ENCODE results near the gene BYSL.

The BYSL gene

GRCh38 chr6:41914869-41915530 lies 6.3 kb upstream of the BYSL start:
- no peak for DNase-seq (ENCODE audit: low read depth in 2 of 2)

GRCh38 chr6:41917528-41917927 lies 3.8 kb upstream of the BYSL start:
- no peak for DNase-seq (ENCODE audit: low read depth in 2 of 2)

DNA sequence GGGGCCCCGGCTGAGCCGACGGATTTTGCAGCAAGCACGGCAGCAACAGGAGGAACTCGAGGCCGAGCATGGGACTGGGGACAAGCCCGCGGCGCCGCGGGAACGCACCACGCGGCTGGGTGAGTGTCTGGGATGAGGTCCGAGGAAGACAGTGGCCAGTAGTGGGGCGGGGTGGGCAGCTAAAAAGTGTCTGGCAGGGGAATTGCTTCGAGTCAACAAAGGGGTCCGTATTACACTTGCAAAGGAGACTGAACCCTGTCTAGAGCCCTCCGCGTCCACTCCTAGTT lies 356 bp downstream of the BYSL start:
- DNase-seq (ENCODE audit: low read depth in 2 of 2), result no peak

DNA sequence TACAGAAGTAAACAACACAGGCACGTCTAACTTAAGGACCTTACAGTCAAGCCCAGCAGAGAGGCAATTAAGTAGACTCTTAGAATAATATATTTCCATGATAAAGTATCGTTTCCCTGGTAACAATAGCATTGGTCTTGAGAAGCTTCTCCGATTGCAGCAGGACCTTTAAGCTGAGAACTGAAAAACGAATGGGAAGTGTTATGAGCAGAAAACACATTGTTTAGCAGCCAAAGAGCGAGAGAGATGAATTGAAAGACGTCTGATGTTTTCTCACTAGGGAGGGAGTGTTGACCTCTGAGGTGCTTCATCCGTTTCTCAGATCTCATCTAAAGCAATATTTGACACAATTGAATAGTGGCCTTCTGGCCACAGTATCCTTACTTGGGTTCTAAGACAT lies 855 bp downstream of the BYSL start:
- DNase-seq (ENCODE audit: low read depth in 2 of 2), result no peak

- no peak for DNase-seq (ENCODE audit: low read depth in 2 of 2)
Measured at GRCh38 chr6:41927253-41927652, 6.0 kb downstream of the BYSL start.

- DNase-seq (ENCODE audit: low read depth in 2 of 2), result no peak
Measured at GRCh38 chr6:41929924-41930323, 8.6 kb downstream of the BYSL start.

DNA sequence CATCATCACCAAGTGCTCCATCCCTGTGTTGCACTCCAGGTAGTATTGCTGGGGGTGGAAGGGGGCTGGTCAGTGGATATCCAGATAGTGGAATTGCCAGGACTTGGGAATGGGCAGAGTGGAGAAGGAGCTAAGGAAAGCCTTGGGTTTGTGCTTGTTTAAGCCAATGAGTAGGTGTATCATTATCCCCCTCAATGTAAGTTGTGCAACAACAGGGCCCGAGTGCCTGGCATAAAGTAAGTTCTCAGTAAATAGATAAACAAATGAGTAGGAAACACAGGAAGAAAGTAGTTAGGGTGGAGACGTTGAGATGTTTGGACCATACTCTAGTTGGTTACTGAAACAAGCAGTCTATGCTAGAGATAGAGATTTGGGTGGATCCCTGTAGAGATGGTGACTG lies 10.5 kb downstream of the BYSL start:
- DNase-seq (ENCODE audit: low read depth in 2 of 2), result no peak

DNA sequence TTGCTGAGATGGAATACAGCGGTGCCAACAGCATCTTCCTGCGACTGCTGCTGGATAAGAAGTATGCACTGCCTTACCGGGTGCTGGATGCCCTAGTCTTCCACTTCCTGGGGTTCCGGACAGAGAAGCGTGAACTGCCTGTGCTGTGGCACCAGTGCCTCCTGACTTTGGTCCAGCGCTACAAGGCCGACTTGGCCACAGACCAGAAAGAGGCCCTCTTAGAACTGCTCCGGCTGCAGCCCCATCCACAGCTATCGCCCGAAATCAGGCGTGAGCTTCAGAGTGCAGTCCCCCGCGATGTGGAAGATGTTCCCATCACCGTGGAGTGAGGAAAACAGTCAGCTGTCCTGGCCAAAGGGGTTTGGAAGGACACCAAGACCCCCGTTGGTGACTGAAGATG lies 11.1 kb downstream of the BYSL start:
- DNase-seq (ENCODE audit: low read depth in 2 of 2), result no peak

DNA sequence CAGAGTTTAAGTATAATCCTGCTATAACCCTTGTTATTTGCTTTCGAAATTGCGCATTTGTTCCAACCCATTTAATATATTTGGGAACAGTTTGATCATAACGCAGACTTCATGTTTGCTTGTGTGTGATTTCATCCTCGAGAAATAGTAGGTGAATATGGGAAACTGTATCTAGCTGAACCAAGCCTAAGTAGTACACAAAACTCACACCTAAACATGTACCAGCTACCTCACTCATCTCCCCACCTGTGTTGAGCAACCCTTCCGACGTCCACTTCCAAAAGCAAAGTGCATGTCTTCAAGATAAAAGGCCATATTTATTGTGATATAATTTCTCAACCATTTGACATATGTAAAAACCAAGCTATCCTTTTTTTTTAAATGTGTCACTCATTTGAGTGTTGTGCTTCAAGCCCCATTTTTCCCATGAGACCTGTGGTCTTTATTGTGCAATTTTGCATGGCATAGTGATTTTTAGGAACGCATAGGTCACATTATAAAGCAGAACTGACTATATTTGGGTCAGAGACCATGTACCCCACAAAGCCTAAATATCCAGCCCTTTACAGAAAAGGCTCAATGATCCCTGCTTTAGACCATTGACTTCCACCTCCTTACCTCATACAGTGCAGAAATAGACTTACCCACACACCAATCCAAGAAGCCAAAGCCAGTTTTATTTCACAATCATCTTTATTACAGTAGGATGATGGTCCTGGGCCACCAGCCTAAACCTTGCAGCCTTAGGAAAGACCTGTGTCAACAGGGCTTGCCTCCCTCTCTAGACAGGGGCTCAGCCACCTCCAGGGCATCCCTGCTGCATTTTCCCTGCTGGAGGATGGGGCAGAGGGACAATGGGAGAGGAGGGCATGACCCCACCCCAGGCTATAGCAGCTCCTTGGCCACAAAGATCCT lies 13.2 kb downstream of the BYSL start:
- no peak for DNase-seq (ENCODE audit: low read depth in 2 of 2)

- no peak for DNase-seq (ENCODE audit: low read depth in 2 of 2)
Measured at GRCh38 chr6:41935193-41935574, 13.9 kb downstream of the BYSL start.

- DNase-seq (ENCODE audit: low read depth in 2 of 2), result no peak
Measured at GRCh38 chr6:41935685-41936072, 14.4 kb downstream of the BYSL start.

- DNase-seq (ENCODE audit: low read depth in 2 of 2), result peak; percentile 45 to 53
Measured at GRCh38 chr6:41936073-41936837, 15.0 kb downstream of the BYSL start.

GRCh38 chr6:41937472-41937860 lies 16.2 kb downstream of the BYSL start:
- DNase-seq (ENCODE audit: low read depth in 2 of 2), result no peak

- DNase-seq (ENCODE audit: low read depth in 2 of 2), result no peak
Measured at GRCh38 chr6:41937861-41938574, 16.7 kb downstream of the BYSL start.

GRCh38 chr6:41938590-41939175 lies 17.4 kb downstream of the BYSL start:
- DNase-seq (ENCODE audit: low read depth in 2 of 2), result no peak

- DNase-seq (ENCODE audit: low read depth in 2 of 2), result no peak
Measured at GRCh38 chr6:41939176-41939847, 18.0 kb downstream of the BYSL start.

DNA sequence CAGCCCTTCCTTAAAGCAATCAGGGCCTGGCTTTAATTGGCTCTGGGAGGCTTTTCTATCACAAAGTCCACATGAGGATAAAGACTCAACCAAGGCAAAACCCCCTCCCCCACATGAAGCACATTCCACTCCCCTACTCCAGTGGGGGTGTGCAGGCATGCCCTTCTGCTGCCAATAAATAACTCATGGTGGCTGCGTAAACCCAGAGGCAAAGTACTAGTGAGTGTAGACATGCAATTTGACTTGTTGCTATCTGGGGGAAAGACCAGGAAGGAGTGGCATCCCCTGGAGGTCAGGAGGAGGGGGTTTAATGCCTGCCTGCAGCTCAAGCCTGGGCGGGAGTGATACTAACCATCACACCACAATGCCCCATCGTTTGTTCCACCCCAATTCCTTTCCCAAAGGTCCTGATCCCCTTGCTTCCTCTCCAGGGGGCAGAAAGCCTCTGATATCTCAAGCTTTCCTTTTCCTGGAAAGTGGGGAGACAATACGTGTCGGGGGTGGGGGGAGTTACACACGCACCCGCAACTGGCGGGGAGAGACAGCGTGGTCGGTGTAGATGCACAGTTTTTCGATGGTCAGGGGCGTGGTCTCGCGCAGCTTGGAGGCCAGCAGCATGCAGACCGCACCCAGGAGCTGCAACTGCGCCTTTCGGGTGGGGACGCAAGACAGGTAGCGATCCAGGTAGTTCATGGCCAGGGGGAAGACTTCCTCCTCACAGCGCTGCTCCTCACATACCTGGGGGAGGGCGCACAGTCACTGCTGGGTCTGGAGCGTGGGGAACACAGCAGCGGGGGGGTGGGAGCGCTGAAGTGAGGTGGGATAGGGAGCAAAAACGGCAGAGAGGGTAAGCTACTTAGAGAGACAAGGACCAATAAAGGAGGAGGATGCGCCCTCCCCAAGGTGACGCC lies 18.8 kb downstream of the BYSL start:
- no peak for DNase-seq (ENCODE audit: low read depth in 2 of 2)

DNA sequence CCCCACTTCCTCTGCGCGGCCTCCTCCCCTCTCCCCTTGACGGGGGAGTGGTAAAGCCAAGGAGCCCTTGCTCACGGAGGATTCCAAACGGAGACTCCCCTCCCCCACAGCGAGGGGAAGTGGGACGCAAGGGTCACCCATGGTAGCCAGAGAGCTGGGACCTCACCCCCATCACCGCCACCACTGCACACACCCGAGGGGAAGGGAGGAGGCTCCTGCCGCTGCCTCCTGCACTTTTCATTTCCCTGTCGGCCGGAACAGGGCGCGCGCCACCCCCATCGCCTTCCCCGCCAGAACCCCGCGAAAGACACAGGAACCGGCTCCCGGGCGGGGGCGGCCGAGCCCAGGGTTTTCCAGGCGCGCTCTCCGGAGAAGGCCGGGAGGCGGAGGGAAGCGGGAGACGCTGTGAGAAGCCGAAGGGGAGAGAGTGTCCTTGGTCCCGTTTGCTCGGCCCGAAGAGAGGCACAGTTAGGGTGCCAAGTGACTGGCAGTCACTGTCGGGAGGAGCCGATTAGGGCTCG lies 19.5 kb downstream of the BYSL start:
- peak in 1 of 2 donors; percentile 29 for DNase-seq (ENCODE audit: low read depth in 2 of 2)

DNA sequence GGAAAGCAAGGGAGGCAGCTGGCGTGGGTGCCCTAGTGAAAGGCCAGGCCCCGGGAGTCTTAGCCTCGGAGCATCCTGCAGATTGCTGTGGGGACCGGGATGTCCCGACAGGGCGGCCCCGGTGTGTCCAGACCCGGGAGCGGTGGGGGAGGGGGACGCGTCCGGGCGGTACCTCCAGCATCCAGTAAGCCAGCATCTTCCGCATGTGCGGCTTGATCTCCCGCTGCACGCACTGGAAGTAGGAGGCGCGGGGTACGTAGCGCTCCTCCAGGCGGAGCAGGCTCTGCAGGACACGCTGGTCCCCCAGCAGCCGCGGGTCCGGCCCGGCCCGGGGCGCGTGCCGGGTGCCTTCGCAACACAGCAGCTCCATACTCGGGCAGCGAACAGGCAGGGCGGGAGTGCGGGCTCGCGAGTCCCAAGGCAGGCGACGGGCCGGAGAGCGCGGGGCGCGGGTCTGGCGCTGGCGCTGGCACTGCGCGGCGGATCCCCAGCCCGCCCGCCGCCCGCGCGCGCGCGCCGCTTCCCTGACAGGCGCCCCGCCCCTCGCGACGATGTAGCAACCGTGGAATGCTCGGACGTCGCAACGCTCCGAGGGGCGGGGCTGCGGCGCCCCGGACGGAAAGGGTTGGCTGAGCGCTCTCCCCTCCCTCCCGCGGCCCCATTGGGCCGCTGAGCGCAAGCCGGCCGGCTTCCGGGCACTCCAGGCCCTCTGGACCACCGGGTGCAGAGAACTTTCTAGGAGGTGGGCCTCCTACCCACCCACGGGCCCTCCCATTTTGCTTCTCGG lies 20.2 kb downstream of the BYSL start, which contains the start of gene CCND3:
TSS of gene CCND3 (minus strand) at position 529 of the 787 bp plus-strand sequence. CDS start at position 370, 159 bp downstream.
- DNase-seq (ENCODE audit: low read depth in 2 of 2), result peak; percentile 63 to 64
